ENCODE measurements around the gene ACAT2.
"Not testable (repeated sequence)": the region's sequence is repeated elsewhere in the genome, so short reads cannot be mapped to it uniquely, and the experiment has no call there.

Gene ACAT2

DNA sequence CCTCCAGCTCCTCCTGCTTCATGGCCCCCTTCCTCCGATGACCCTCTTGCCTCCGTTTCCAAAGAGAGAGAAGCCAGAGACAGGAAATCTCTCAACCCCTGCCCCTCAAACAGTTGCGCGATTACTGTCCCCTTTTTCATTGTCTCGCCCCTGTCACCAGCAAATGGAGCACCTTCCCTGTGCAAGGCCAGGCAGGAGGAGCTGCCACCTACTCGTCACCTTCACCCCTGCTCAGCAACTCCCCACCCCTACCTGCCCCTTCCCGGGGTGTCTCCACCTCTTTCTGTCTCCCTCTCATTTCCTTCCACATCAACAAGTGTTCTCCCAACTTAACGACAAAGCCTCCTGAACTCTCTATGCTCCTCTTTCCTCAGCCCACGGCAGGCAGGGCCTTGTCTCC lies 51.9 kb downstream of the ACAT2 start:
- H3K27me3 Mint-ChIP-seq: no peaks in the 10 kb centered on the region
- ATAC-seq (replicated peaks; ENCODE audit: extremely low read depth, poor library complexity, severe bottlenecking) (no peak), DNase-seq (ENCODE audit: low spot score in 2 of 2) (no peak)
- H3K9me3 Mint-ChIP-seq: no peaks in the 10 kb centered on the region
- H3K4me3 Mint-ChIP-seq: no peak overlapping the region
- H3K4me1 Mint-ChIP-seq: no peaks in the 10 kb centered on the region
- no peaks in the 10 kb centered on the region for H3K36me3 Mint-ChIP-seq (ENCODE audit: insufficient read depth)
- H3K27ac Mint-ChIP-seq (ENCODE audit: low read depth): no peak overlapping the region

DNA sequence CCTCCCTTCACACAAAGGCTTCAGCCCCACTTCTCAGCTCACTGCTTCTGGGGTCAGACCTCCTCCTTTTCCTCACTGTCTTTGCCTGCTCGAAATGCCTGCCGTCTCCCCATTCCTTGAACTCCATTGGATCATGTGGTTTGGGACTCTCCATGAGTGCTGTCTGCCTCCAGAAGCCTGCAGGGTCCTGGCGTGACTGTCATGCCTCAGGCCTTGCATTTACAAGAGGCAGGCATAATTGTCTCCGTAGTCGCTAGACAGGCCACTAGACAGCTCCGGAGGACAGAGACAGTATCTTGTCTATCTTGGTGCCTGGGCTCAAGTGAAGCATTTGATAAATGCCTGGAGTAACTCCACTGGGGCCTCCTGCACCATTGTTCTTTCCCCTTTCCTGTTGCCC lies 53.6 kb downstream of the ACAT2 start:
- ATAC-seq (replicated peaks; ENCODE audit: extremely low read depth, poor library complexity, severe bottlenecking) (no peak), DNase-seq (ENCODE audit: low spot score in 2 of 2) (no peak)
- peaks cover 6% of the 10 kb centered on the region for H3K4me1 Mint-ChIP-seq
- H3K27me3 Mint-ChIP-seq: no peaks in the 10 kb centered on the region
- H3K27ac Mint-ChIP-seq (ENCODE audit: low read depth): no peak overlapping the region
- H3K9me3 Mint-ChIP-seq: no peaks in the 10 kb centered on the region
- no peak overlapping the region for H3K4me3 Mint-ChIP-seq
- H3K36me3 Mint-ChIP-seq (ENCODE audit: insufficient read depth): peaks cover 5% of the 10 kb centered on the region

DNA sequence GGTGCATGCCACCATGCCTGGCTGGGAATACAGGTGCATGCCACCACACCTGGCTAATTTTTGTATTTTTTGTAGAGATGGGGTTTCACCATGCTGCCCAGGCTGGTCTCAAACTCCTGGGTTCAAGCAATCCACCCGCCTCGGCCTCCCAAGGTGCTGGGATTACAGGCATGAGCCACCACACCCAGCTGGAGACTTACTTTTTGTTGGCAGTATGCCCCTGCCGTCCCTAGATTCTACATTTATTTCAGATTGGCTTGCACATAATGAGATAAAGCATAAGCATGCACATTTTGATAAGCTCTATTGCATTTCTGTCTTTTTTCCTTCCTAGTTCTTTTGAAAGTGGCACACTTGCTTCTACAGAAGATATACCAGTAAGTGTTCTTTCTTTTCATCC lies 54.9 kb downstream of the ACAT2 start:
- not testable (repeated sequence) for H3K36me3 Mint-ChIP-seq (ENCODE audit: insufficient read depth); H3K27me3 Mint-ChIP-seq; H3K4me3 Mint-ChIP-seq; DNase-seq (ENCODE audit: low spot score in 2 of 2); H3K9me3 Mint-ChIP-seq; H3K4me1 Mint-ChIP-seq; ATAC-seq (replicated peaks; ENCODE audit: extremely low read depth, poor library complexity, severe bottlenecking); H3K27ac Mint-ChIP-seq (ENCODE audit: low read depth)

DNA sequence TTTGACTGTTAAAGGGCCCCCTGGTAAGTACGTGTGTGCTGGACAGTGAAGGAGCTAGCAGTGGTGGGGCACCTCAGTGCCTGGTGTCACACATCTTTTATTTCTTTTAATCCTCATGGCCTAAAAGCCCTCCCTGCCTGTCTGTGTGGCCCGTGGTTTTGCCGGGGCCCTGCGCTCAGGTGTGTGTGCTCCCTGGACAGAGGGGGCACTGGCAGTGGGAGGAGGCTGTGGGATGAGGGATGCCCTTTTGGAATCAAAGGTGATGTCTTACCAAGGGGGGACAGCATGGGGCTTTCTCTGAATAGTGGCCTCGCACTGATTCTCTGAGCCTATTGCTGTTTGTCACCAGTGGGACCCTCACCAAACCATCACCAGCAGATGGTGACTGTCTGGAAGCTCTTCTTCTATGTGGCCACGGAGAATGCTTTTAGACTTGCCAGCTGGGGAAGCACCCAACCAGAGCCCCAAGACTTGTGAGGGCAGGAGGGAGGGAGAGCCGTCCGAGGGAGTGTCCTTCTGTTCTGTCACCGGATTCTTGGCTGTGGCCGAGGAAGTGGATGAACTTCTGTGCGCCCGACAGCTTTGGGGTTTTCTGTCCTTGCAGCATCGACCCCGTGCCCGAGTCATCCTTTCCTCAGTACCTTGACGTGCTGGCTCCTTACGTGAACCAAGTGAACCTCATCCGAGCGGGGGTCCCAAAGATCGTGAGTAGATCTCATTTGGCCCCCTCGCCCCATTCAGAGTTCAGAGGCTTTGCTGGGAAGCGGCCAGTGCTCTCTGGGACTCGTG lies 56.3 kb downstream of the ACAT2 start:
- H3K9me3 Mint-ChIP-seq: no peaks in the 10 kb centered on the region
- H3K27me3 Mint-ChIP-seq: no peaks in the 10 kb centered on the region
- no peak for DNase-seq (ENCODE audit: low spot score in 2 of 2)
- peaks cover 5% of the 10 kb centered on the region for H3K36me3 Mint-ChIP-seq (ENCODE audit: insufficient read depth)
- no peak for ATAC-seq (replicated peaks; ENCODE audit: extremely low read depth, poor library complexity, severe bottlenecking)
- H3K4me3 Mint-ChIP-seq: no peak overlapping the region
- H3K27ac Mint-ChIP-seq (ENCODE audit: low read depth): no peak overlapping the region
- H3K4me1 Mint-ChIP-seq: peaks cover 6% of the 10 kb centered on the region

DNA sequence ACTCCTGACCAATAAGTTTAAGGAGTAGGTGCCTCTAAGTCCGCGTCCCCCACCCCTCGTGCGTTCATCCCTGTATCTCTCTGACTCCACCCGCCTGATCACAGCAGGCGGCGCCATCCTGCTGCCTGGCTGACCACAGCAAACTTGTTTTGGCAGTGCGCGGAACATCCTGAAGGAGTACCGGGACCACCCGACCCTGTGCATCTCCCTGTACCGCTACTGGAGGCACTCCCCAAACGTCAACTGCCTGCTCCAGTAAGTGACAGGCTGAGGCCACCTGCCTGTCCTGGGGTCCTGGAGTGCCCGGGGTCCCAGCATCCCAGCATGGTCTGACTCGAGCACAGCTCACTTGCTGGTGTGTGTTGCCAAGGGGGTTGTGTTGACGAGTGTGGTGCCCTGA lies 57.3 kb downstream of the ACAT2 start:
- Mint-ChIP-seq H3K4me1 (peaks cover 6% of the 10 kb centered on the region), H3K9me3 (no peaks in the 10 kb centered on the region), H3K27ac (ENCODE audit: low read depth) (peak overlapping the region; percentile 50), H3K4me3 (peak overlapping the region; percentile 59), H3K27me3 (no peaks in the 10 kb centered on the region), H3K36me3 (ENCODE audit: insufficient read depth) (peaks cover 5% of the 10 kb centered on the region)
- DNase-seq (ENCODE audit: low spot score in 2 of 2) (no peak), ATAC-seq (replicated peaks; ENCODE audit: extremely low read depth, poor library complexity, severe bottlenecking) (no peak)

DNA sequence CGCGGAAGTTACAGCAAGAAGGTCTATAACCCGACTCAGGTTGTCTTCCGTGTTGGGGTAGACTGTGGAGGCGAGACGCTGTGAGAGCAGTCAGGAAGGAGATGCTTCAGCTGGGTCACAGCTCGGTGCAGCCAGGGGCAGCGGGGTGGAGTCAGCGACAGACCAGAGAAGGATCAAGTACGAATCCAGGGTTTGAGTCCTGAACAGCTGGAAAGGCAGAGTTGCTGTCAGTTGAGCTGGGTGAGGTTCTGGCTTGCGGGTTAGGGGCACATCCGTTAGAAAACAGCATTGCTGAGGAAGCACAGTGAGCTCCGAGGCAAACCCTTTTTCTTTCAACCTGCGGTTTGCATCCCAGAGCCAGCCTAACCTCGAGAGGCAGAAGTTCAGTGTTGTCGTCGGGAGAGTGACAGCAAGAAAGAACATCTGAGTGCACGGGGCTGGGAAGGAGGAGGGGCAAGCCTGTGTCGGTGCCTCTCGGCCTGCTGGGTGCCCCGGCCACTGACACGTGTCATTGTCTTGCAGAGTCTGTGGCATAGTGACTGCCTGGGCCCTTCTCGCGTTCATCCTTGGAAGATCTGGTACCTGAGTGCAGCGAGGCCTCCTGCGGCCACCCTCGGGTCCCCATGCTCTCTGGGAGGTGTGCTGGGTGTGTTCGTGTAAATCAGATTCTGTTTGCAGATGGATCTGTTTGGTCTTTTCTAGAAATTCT lies 58.2 kb downstream of the ACAT2 start:
- peak overlapping the region; percentile 50 for H3K27ac Mint-ChIP-seq (ENCODE audit: low read depth)
- DNase-seq (ENCODE audit: low spot score in 2 of 2): no peak

DNA sequence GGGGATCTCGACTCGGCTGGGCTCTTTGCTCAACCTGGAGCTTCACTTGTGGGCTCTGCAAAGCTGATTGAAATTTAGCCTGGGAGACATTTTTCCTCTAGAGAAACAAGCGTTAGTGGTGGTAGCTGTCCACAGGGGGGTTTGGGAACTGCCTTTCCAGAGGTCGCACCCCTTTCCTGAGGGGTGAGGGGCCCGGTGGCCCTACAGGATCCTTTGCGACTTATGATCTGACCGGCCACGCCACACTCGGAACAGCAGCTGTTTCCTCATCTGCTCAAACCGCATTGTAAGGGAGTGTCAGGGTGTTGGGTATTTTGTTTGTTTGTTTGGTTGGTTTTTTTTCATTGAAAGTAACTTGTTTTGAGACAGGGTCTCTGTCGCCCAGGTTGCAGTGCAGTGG lies 59.3 kb downstream of the ACAT2 start:
- no peaks in the 10 kb centered on the region for H3K9me3 Mint-ChIP-seq
- no peak overlapping the region for H3K27ac Mint-ChIP-seq (ENCODE audit: low read depth)
- no peaks in the 10 kb centered on the region for H3K27me3 Mint-ChIP-seq
- peaks cover 5% of the 10 kb centered on the region for H3K36me3 Mint-ChIP-seq (ENCODE audit: insufficient read depth)
- peaks cover 6% of the 10 kb centered on the region for H3K4me1 Mint-ChIP-seq
- DNase-seq (ENCODE audit: low spot score in 2 of 2) (no peak), ATAC-seq (replicated peaks; ENCODE audit: extremely low read depth, poor library complexity, severe bottlenecking) (no peak)
- no peak overlapping the region for H3K4me3 Mint-ChIP-seq

More for the DNA sequence above, 58.2 kb downstream of the ACAT2 start:
- H3K9me3 Mint-ChIP-seq: no peaks in the 10 kb centered on the region
- peaks cover 5% of the 10 kb centered on the region for H3K36me3 Mint-ChIP-seq (ENCODE audit: insufficient read depth)
- no peaks in the 10 kb centered on the region for H3K27me3 Mint-ChIP-seq
- H3K4me3 Mint-ChIP-seq: peak overlapping the region; percentile 59
- peaks cover 6% of the 10 kb centered on the region for H3K4me1 Mint-ChIP-seq
- ATAC-seq (replicated peaks; ENCODE audit: extremely low read depth, poor library complexity, severe bottlenecking): peak; percentile 69

DNA sequence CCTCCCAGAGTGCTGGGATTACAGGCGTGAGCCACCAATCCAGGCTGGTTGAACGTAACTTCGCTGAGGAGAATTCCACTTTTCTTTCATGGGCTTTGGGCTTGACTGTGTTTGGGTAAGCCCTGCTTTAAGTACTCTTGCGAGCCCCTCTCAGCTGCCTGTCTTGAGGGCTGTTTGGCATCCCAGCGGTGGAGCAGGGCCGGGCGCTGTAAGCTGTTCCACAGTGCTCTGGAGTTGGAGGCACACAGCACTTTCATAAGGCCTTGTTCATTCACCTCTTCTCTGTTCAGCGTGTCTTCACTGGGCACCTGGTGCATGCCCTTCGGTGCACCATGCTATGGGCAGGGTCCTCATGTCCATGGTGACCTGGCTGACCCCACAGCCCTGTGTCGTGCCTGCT lies 59.9 kb downstream of the ACAT2 start:
- ATAC-seq (replicated peaks; ENCODE audit: extremely low read depth, poor library complexity, severe bottlenecking) (no peak), DNase-seq (ENCODE audit: low spot score in 2 of 2) (no peak)
- Mint-ChIP-seq H3K27ac (ENCODE audit: low read depth) (no peak overlapping the region), H3K9me3 (no peaks in the 10 kb centered on the region), H3K27me3 (no peaks in the 10 kb centered on the region), H3K4me3 (no peak overlapping the region), H3K36me3 (ENCODE audit: insufficient read depth) (peaks cover 5% of the 10 kb centered on the region), H3K4me1 (peaks cover 6% of the 10 kb centered on the region)

DNA sequence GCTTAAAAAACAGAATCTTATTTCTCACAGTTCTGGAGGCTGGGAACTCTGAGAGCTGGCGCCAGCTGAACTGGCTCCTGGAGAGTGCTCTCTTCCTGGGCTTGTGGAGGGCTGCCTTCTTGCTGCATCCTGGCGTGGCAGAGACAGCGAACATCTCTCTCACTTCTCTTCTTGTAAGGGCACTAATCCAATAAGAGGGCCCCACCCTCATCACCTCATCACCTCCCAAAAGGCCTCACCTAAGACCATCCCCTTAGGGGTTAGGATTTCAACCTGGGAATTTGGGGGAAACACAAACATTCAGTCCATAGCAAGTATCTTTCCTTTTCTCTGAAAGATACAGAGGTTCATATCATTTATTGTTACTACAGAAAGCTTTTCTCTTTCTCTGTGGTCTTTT lies 62.1 kb downstream of the ACAT2 start:
- Mint-ChIP-seq H3K27me3 (no peaks in the 10 kb centered on the region), H3K9me3 (no peaks in the 10 kb centered on the region), H3K4me3 (no peak overlapping the region), H3K36me3 (ENCODE audit: insufficient read depth) (peaks cover 5% of the 10 kb centered on the region), H3K27ac (ENCODE audit: low read depth) (no peak overlapping the region), H3K4me1 (peaks cover 6% of the 10 kb centered on the region)
- no peak for DNase-seq (ENCODE audit: low spot score in 2 of 2)
- ATAC-seq (replicated peaks; ENCODE audit: extremely low read depth, poor library complexity, severe bottlenecking): no peak

DNA sequence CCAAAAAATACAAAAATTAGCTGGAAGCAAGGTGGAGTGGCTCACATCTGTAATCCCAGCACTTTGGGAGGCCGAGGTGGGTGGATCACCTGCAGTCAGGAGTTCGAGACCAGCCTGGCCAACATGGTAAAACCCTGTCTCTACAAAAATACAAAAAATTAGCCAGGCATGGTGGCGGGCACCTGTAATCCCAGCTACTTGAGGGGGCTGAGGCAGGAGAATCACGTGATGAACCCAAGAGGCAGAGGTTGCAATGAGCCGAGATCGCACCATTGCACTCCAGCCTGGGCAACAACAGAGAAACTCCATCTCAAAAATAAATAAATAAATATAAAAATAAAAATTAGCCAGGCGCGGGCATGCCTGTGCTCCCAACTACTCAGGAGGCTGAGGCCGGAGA lies 62.8 kb downstream of the ACAT2 start:
- H3K4me1 Mint-ChIP-seq; H3K4me3 Mint-ChIP-seq; H3K27me3 Mint-ChIP-seq; ATAC-seq (replicated peaks; ENCODE audit: extremely low read depth, poor library complexity, severe bottlenecking); DNase-seq (ENCODE audit: low spot score in 2 of 2); H3K9me3 Mint-ChIP-seq; H3K27ac Mint-ChIP-seq (ENCODE audit: low read depth); H3K36me3 Mint-ChIP-seq (ENCODE audit: insufficient read depth): not testable (repeated sequence)

DNA sequence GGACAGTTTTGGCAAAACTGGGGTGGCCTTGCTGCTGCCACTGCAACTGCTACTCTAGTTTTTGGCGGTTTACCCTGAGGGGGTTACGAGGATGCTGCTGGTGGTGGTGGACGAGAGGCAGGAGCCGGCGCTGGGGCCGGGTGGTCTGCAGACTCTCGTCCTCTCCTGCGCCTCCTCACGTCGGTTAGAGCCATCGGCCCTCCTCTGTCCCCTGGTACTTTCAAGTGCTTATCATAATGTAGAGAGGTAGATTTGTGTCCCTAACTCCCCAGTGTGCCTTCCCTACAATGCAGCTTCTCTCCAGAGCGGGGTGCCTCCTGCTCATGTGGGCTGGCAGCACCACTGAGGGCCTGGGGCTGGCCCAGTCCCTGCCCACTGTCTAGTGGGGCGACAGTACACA lies 64.2 kb downstream of the ACAT2 start:
- Mint-ChIP-seq H3K27ac (ENCODE audit: low read depth) (no peak overlapping the region), H3K4me1 (no peaks in the 10 kb centered on the region), H3K27me3 (peaks cover 13% of the 10 kb centered on the region), H3K9me3 (no peaks in the 10 kb centered on the region), H3K36me3 (ENCODE audit: insufficient read depth) (no peaks in the 10 kb centered on the region), H3K4me3 (no peak overlapping the region)
- DNase-seq (ENCODE audit: low spot score in 2 of 2) (no peak), ATAC-seq (replicated peaks; ENCODE audit: extremely low read depth, poor library complexity, severe bottlenecking) (no peak)

DNA sequence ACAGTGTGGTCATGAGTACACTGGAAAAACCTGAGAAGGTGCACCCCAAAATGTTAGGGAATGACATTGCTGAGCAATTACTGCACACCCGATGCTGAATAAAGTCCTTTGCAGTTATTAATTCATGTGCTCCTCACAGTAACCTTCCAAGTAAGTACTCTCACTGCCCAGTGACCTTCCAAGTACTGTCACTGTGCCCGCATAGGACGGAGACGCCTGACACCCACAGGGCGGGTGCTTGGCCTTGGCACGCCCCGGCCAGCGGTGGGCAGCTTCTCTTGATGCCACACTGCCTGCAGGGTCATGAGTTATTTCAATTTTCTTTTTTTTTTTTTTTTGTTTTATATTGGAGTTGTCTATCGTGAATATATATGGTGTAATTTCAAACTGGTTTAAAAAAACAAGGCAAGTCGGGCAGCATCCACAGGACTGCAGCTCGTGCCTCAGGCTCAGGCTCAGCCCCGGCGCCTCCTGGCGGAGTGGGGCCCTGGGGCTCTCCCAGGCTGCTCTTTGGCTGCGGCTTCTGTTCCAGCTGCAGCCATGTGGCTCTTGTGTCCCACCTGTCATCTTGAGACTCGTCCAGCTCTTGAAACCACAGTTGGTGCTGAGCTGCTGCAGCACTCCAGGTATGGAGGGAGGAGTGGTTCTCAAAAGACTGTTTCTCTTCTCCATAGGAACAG lies 65.3 kb downstream of the ACAT2 start:
- H3K27ac Mint-ChIP-seq (ENCODE audit: low read depth): no peak overlapping the region
- no peaks in the 10 kb centered on the region for H3K9me3 Mint-ChIP-seq
- no peak for ATAC-seq (replicated peaks; ENCODE audit: extremely low read depth, poor library complexity, severe bottlenecking)
- peaks cover 20% of the 10 kb centered on the region for H3K27me3 Mint-ChIP-seq
- H3K4me1 Mint-ChIP-seq: no peaks in the 10 kb centered on the region
- H3K36me3 Mint-ChIP-seq (ENCODE audit: insufficient read depth): no peaks in the 10 kb centered on the region
- no peak for DNase-seq (ENCODE audit: low spot score in 2 of 2)
- H3K4me3 Mint-ChIP-seq: no peak overlapping the region

DNA sequence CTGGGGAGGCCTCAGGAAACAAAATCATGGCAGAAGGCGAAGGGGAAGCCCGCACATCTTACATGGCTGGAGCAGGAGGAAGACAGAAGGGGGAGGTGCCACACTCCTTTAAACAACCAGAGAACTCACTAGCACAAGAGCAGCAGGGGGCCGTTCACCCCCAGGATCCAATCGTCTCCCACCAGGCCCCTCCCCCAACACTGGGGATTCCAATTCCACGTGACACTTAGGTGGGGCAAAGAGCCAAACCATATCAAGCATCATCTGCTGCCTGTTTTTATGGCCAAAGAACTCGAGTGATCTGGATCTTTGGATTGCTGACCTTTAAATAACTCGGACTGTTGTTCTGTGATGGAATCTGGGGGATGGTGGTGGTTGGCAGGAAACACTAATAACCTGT lies 66.2 kb downstream of the ACAT2 start:
- no peak for ATAC-seq (replicated peaks; ENCODE audit: extremely low read depth, poor library complexity, severe bottlenecking)
- H3K36me3 Mint-ChIP-seq (ENCODE audit: insufficient read depth): no peaks in the 10 kb centered on the region
- H3K27me3 Mint-ChIP-seq: peaks cover 20% of the 10 kb centered on the region

More for the DNA sequence above, 66.2 kb downstream of the ACAT2 start:
- H3K9me3 Mint-ChIP-seq: no peaks in the 10 kb centered on the region
- no peak overlapping the region for H3K4me3 Mint-ChIP-seq
- no peaks in the 10 kb centered on the region for H3K4me1 Mint-ChIP-seq
- H3K27ac Mint-ChIP-seq (ENCODE audit: low read depth): no peak overlapping the region
- no peak for DNase-seq (ENCODE audit: low spot score in 2 of 2)
